ENCODE data around the gene SFR1.

SFR1 gene

GRCh38 chr10:104084482-104085142 is 37.4 kb upstream of the SFR1 start:
- no peaks in the 10 kb centered on the region for H4K20me1 ChIP-seq (ENCODE audit: insufficient read depth, low read length)
- H3K4me1 ChIP-seq (ENCODE audit: low read length), result no peaks in the 10 kb centered on the region
- no peak overlapping the region for H2AFZ ChIP-seq (ENCODE audit: low read depth, low read length)
- H3K27ac ChIP-seq (ENCODE audit: low read length), result no peak overlapping the region
- H3K79me2 ChIP-seq (ENCODE audit: low read length), result no peaks in the 10 kb centered on the region
- H3K4me3 ChIP-seq (ENCODE audit: low read length), result no peak overlapping the region
- no peaks in the 10 kb centered on the region for H3K36me3 ChIP-seq (replicated peaks; ENCODE audit: low read depth, low read length)
- no peak overlapping the region for H3K4me2 ChIP-seq (ENCODE audit: low read length)
- H3K27me3 ChIP-seq (ENCODE audit: low read depth, low read length), result no peaks in the 10 kb centered on the region
- H3K9ac ChIP-seq (ENCODE audit: low read length), result no peak overlapping the region
- no peaks in the 10 kb centered on the region for H3K9me3 ChIP-seq (ENCODE audit: insufficient read depth, low read length)
- TF ChIP-seq CTCF (IDR thresholded peaks at IDR 0.05; ENCODE audit: low read depth, low read length), result no peak
- no peak for TF ChIP-seq EZH2phosphoT487 (IDR thresholded peaks at IDR 0.05; ENCODE audit: low read depth)

GRCh38 chr10:104085801-104086400 is 36.1 kb upstream of the SFR1 start, which contains the start of gene COL17A1:
Gene COL17A1, minus strand, starts transcription at chr10:104085880. Its CDS starts 5,207 bp downstream, at chr10:104080673.
- H3K9ac ChIP-seq (ENCODE audit: low read length), result no peak within 1 kb of the TSS
- TF ChIP-seq EZH2phosphoT487 (IDR thresholded peaks at IDR 0.05; ENCODE audit: low read depth) (no peak), CTCF (IDR thresholded peaks at IDR 0.05; ENCODE audit: low read depth, low read length) (no peak)
- H3K27ac ChIP-seq (ENCODE audit: low read length), result no peak within 1 kb of the TSS
- no peaks in the 10 kb centered on the region for H4K20me1 ChIP-seq (ENCODE audit: insufficient read depth, low read length)
- no peaks in the 10 kb centered on the region for H3K36me3 ChIP-seq (replicated peaks; ENCODE audit: low read depth, low read length)
- no peak within 1 kb of the TSS for H3K4me3 ChIP-seq (ENCODE audit: low read length)
- no peaks in the 10 kb centered on the region for H3K9me3 ChIP-seq (ENCODE audit: insufficient read depth, low read length)
- H3K4me2 ChIP-seq (ENCODE audit: low read length), result no peak within 1 kb of the TSS
- H3K79me2 ChIP-seq (ENCODE audit: low read length), result no peaks in the 10 kb centered on the region
- no peaks in the 10 kb centered on the region for H3K27me3 ChIP-seq (ENCODE audit: low read depth, low read length)
- no peaks in the 10 kb centered on the region for H3K4me1 ChIP-seq (ENCODE audit: low read length)
- H2AFZ ChIP-seq (ENCODE audit: low read depth, low read length), result no peak within 1 kb of the TSS

- H3K27me3 ChIP-seq (ENCODE audit: low read depth, low read length), result no peaks in the 10 kb centered on the region
- H3K27ac ChIP-seq (ENCODE audit: low read length), result no peak overlapping the region
- no peak overlapping the region for H3K4me3 ChIP-seq (ENCODE audit: low read length)
- no peak overlapping the region for H2AFZ ChIP-seq (ENCODE audit: low read depth, low read length)
- no peak overlapping the region for H3K9ac ChIP-seq (ENCODE audit: low read length)
- H3K4me1 ChIP-seq (ENCODE audit: low read length), result no peaks in the 10 kb centered on the region
- no peaks in the 10 kb centered on the region for H3K9me3 ChIP-seq (ENCODE audit: insufficient read depth, low read length)
- no peaks in the 10 kb centered on the region for H3K36me3 ChIP-seq (replicated peaks; ENCODE audit: low read depth, low read length)
- H3K4me2 ChIP-seq (ENCODE audit: low read length), result no peak overlapping the region
- TF ChIP-seq EZH2phosphoT487 (IDR thresholded peaks at IDR 0.05; ENCODE audit: low read depth) (no peak), CTCF (IDR thresholded peaks at IDR 0.05; ENCODE audit: low read depth, low read length) (no peak)
- H4K20me1 ChIP-seq (ENCODE audit: insufficient read depth, low read length), result no peaks in the 10 kb centered on the region
- no peaks in the 10 kb centered on the region for H3K79me2 ChIP-seq (ENCODE audit: low read length)
Measured at GRCh38 chr10:104088239-104088638, 33.7 kb upstream of the SFR1 start.

GRCh38 chr10:104089621-104090020 is 32.4 kb upstream of the SFR1 start:
- H4K20me1 ChIP-seq (ENCODE audit: insufficient read depth, low read length), result no peaks in the 10 kb centered on the region
- H2AFZ ChIP-seq (ENCODE audit: low read depth, low read length), result no peak overlapping the region
- H3K79me2 ChIP-seq (ENCODE audit: low read length), result no peaks in the 10 kb centered on the region

More at GRCh38 chr10:104089621-104090020, 32.4 kb upstream of the SFR1 start:
- TF ChIP-seq EZH2phosphoT487 (IDR thresholded peaks at IDR 0.05; ENCODE audit: low read depth) (no peak), CTCF (IDR thresholded peaks at IDR 0.05; ENCODE audit: low read depth, low read length) (no peak)
- Histone ChIP-seq H3K9me3 (ENCODE audit: insufficient read depth, low read length) (no peaks in the 10 kb centered on the region), H3K4me2 (ENCODE audit: low read length) (no peak overlapping the region), H3K27me3 (ENCODE audit: low read depth, low read length) (no peaks in the 10 kb centered on the region), H3K36me3 (replicated peaks; ENCODE audit: low read depth, low read length) (no peaks in the 10 kb centered on the region), H3K4me1 (ENCODE audit: low read length) (no peaks in the 10 kb centered on the region), H3K4me3 (ENCODE audit: low read length) (no peak overlapping the region), H3K27ac (ENCODE audit: low read length) (no peak overlapping the region), H3K9ac (ENCODE audit: low read length) (no peak overlapping the region)
